Thyroid gland (tissue), 4 donors: ENCODE data around the gene SOX12.

Source experiments
- CTCF ChIP-seq, 6 experiments: fragments of 200-600 bp in 3 of 6; fragments of 450-650 bp in 3 of 6; sonication (generic) in 3 of 6; IDR thresholded peaks; one replicate each; pipeline ENCODE4 v1.5.1; 2016 to 2019; ENCODE audit warnings: antibody characterized with exemption in 6 of 6, mild to moderate bottlenecking in 2 of 6, inconsistent platforms in 1 of 6, moderate library complexity in 1 of 6
- POLR2A ChIP-seq, 2 donors: fragments of 450-650 bp; IDR thresholded peaks; one replicate each; pipeline ENCODE4 v1.6.1; 2017; ENCODE audit warnings: antibody characterized with exemption in 2 of 2, mild to moderate bottlenecking in 2 of 2, moderate library complexity in 1 of 2

GRCh38 chr20:301886-302848, 23.2 kb upstream of the SOX12 start:
- TF ChIP-seq CTCF (IDR thresholded peaks at IDR 0.05) (no peak), POLR2A (IDR thresholded peaks at IDR 0.05) (no peak)
